Epithelial cell of esophagus (primary cell): ENCODE results near the gene SPINK4.

ENCODE experiments used
- DNase-seq: peaks from one replicate; pipeline ENCODE4 v3.0.0; 2010; ENCODE audit warnings: low read depth
- H3K4me3 ChIP-seq: 2 replicates; pipeline ENCODE4 v1.5.1; 2011; ENCODE audit warnings: mild to moderate bottlenecking, low read length, control low read depth
- TF ChIP-seq, protein P1 (sequence below): IDR thresholded peaks from 2 replicates; pipeline ENCODE4 v1.5.1; 2011; ENCODE audit warnings: low read depth, mild to moderate bottlenecking, low read length, control low read depth, inconsistent platforms; ENCODE audit not compliant: insufficient read depth; ENCODE audit errors: missing control alignments

Gene SPINK4

DNA sequence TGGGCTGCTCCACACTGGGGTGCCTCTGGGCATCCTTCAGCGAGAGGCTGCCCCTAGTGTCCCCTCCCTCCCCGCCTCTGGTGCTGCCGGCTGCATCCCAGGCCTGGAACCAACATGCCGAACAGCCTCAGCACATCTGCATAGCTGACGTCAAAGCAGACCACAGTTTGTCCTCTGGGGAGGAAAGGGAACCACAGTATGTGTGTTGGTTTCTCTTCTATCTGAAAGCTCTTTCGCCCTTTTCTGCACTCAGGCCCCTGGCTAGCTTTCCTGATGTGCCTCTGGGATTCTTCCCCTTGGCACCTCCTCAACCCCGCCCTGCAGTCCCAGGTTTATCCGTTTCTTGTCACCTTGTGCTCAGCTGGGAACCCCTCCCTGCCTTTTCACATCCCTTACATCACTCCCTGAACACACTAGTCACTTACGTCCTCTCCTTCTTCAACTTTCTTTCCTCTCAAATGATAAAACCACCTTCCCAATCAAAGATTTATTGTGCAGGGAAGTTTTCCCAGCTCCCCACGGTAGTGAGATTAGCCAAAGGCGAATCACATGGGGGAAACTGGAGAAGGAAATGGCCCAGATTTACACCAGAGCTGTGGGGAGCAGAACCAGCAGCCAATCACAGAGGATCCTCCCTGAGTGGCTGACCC lies 37.3 kb upstream of the SPINK4 start:
- TF ChIP-seq, protein P1, sequence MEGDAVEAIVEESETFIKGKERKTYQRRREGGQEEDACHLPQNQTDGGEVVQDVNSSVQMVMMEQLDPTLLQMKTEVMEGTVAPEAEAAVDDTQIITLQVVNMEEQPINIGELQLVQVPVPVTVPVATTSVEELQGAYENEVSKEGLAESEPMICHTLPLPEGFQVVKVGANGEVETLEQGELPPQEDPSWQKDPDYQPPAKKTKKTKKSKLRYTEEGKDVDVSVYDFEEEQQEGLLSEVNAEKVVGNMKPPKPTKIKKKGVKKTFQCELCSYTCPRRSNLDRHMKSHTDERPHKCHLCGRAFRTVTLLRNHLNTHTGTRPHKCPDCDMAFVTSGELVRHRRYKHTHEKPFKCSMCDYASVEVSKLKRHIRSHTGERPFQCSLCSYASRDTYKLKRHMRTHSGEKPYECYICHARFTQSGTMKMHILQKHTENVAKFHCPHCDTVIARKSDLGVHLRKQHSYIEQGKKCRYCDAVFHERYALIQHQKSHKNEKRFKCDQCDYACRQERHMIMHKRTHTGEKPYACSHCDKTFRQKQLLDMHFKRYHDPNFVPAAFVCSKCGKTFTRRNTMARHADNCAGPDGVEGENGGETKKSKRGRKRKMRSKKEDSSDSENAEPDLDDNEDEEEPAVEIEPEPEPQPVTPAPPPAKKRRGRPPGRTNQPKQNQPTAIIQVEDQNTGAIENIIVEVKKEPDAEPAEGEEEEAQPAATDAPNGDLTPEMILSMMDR, result no peak
- no peak for DNase-seq
- no peak overlapping the region for H3K4me3 ChIP-seq

DNA sequence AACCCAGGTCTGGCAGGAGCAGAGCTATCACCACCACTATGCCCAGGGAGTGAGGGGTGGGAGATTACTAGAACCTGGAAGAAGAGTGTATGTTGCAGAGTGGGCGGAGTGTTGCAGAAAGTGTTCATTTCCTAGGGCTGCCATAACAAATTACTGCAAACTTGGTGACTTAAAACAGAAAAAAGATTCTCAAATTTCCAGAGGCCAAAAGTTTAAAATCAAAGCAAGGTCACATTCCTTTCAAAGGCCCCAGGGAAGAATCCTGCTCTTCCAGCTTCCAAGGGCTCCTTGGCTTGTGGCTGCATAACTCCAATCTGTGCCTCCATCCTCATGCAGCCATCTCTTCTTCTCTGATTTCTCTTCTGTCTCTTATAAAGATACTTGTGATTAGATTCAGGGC lies 30.6 kb upstream of the SPINK4 start:
- TF ChIP-seq, protein P1, result no peak
- DNase-seq, result no peak
- H3K4me3 ChIP-seq, result no peak overlapping the region

- DNase-seq, result no peak
Measured at GRCh38 chr9:33210006-33210715, 29.8 kb upstream of the SPINK4 start.

DNA sequence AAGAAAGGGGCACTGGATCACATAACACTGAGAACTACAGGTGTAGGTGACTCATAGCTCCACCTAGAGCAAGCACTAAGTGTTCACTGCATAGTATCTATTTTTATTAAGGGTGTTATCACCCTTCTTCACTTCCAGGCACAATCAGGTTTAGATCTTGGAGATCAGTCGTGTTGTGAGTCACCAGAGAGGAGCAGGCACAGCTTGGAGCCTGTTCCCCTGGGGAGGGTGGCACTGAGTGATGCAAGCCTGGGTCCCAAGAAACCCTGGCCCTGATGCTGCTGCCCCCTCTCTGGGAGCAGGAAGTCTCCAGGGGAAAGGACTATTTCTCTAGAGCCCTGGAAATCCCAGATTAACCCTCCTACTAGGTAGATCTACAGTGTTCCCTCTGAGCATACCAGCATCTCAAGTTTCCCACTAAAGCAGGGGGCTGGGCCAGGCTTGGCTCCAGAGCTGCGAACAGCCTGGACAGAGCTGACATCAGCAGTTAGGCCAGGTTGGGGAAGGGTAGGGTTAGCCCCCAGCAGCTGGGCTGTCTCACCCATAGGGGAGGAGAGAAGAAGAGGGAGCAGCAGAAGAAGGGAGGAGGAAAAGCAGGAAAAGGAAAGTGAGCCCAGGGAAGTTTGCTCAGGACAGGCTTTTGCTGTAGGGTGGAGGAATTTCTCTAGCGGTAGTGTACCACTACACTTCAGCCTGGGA lies 28.1 kb upstream of the SPINK4 start:
- peak; percentile 72 for DNase-seq
- TF ChIP-seq, protein P1, result no peak
- H3K4me3 ChIP-seq, result no peak overlapping the region

More at GRCh38 chr9:33210006-33210715, 29.8 kb upstream of the SPINK4 start:
- no peak overlapping the region for H3K4me3 ChIP-seq
- TF ChIP-seq, protein P1, result no peak

- DNase-seq, result no peak
- TF ChIP-seq, protein P1, result no peak
- no peak overlapping the region for H3K4me3 ChIP-seq
Measured at GRCh38 chr9:33220681-33221567, 19.0 kb upstream of the SPINK4 start.

DNA sequence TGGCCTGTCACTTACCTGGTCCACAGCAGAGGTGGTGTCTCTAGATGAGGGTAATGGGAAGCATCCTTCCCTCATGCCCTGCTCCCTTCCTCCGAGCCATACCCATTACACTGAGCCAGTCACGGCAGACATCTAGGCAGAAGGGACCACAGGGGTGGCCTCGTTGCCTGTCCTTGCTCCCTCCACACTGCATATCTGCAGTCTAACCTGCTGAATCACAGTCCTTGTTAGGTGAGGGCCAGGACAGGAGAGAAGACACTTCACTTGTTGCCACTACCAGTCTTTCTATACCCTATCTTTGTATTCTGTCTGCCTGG lies 18.4 kb upstream of the SPINK4 start:
- TF ChIP-seq, protein P1, result no peak
- DNase-seq, result no peak
- no peak overlapping the region for H3K4me3 ChIP-seq
